ENCODE measurements around the gene CDCA5.

Gene CDCA5

GRCh38 chr11:65111744-65112545 is 28.1 kb upstream of the CDCA5 start, which contains the start of gene TM7SF2:
Gene TM7SF2 (plus strand): TSS chr11:65111872. CDS start chr11:65112016, 144 bp downstream.
- DNase-seq, result peak; percentile 96
- no peaks in the 10 kb centered on the region for H3K27me3 ChIP-seq (ENCODE audit: insufficient read depth, low read depth, severe bottlenecking)
- peak within 1 kb of the TSS; percentile 78 for H3K27ac ChIP-seq
- no peak for TF ChIP-seq CTCF (IDR thresholded peaks at IDR 0.05; ENCODE audit: low read depth, low read length)
- no peaks in the 10 kb centered on the region for H3K9me3 ChIP-seq (ENCODE audit: severe bottlenecking)
- H3K4me3 ChIP-seq (ENCODE audit: low read depth, low read length), result peak within 1 kb of the TSS; percentile 65
- H3K36me3 ChIP-seq, result peaks cover 18% of the 10 kb centered on the region

GRCh38 chr11:65111159-65111743 is 27.4 kb upstream of the CDCA5 start:
- Histone ChIP-seq H3K9me3 (ENCODE audit: severe bottlenecking) (no peaks in the 10 kb centered on the region), H3K27me3 (ENCODE audit: insufficient read depth, low read depth, severe bottlenecking) (no peaks in the 10 kb centered on the region), H3K4me3 (ENCODE audit: low read depth, low read length) (no peak overlapping the region), H3K36me3 (peaks cover 15% of the 10 kb centered on the region; the same call in 1 of the 2 replicates), H3K27ac (no peak overlapping the region)
- TF ChIP-seq CTCF (IDR thresholded peaks at IDR 0.05; ENCODE audit: low read depth, low read length), result no peak
- DNase-seq, result no peak

GRCh38 chr11:65110354-65110861 is 26.6 kb upstream of the CDCA5 start:
- peaks cover 10% of the 10 kb centered on the region; the same call in 1 of the 2 replicates for H3K36me3 ChIP-seq
- no peaks in the 10 kb centered on the region for H3K27me3 ChIP-seq (ENCODE audit: insufficient read depth, low read depth, severe bottlenecking)
- H3K27ac ChIP-seq, result no peak overlapping the region
- no peaks in the 10 kb centered on the region for H3K9me3 ChIP-seq (ENCODE audit: severe bottlenecking)
- peak; percentile 90 for DNase-seq
- TF ChIP-seq CTCF (IDR thresholded peaks at IDR 0.05; ENCODE audit: low read depth, low read length), result peak; percentile 92
- no peak overlapping the region for H3K4me3 ChIP-seq (ENCODE audit: low read depth, low read length)

- Histone ChIP-seq H3K4me3 (ENCODE audit: low read depth, low read length) (no peak overlapping the region), H3K9me3 (ENCODE audit: severe bottlenecking) (no peaks in the 10 kb centered on the region), H3K27me3 (ENCODE audit: insufficient read depth, low read depth, severe bottlenecking) (no peaks in the 10 kb centered on the region), H3K27ac (no peak overlapping the region), H3K36me3 (peaks cover 8% of the 10 kb centered on the region; the same call in 1 of the 2 replicates)
- TF ChIP-seq CTCF (IDR thresholded peaks at IDR 0.05; ENCODE audit: low read depth, low read length), result no peak
- DNase-seq, result no peak
These were observed 25.7 kb upstream of the CDCA5 start for GRCh38 chr11:65109231-65110198.

GRCh38 chr11:65108469-65109123 is 24.8 kb upstream of the CDCA5 start:
- no peak overlapping the region for H3K4me3 ChIP-seq (ENCODE audit: low read depth, low read length)
- H3K36me3 ChIP-seq, result peaks cover 8% of the 10 kb centered on the region; the same call in 1 of the 2 replicates

More at GRCh38 chr11:65108469-65109123, 24.8 kb upstream of the CDCA5 start:
- no peak for TF ChIP-seq CTCF (IDR thresholded peaks at IDR 0.05; ENCODE audit: low read depth, low read length)
- Histone ChIP-seq H3K27me3 (ENCODE audit: insufficient read depth, low read depth, severe bottlenecking) (no peaks in the 10 kb centered on the region), H3K9me3 (ENCODE audit: severe bottlenecking) (no peaks in the 10 kb centered on the region), H3K27ac (no peak overlapping the region)
- DNase-seq, result no peak

Data from WERI-Rb-1 (cell line).